ENCODE data around the gene ZC3H11A. TPM values are rescaled to one million over a fixed set of nuclear protein-coding genes. Genes with fewer than 3 reads are reported as not detected.
"Not testable (repeated sequence)": the region's sequence is repeated elsewhere in the genome, so short reads cannot be mapped to it uniquely, and the experiment has no call there.

Gene ZC3H11A
- 100 to 1,000 TPM in 2 of 4 donors, 10 to 100 TPM in 2; 82.5 to 113 (median 95.9) TPM for total RNA-seq

DNA sequence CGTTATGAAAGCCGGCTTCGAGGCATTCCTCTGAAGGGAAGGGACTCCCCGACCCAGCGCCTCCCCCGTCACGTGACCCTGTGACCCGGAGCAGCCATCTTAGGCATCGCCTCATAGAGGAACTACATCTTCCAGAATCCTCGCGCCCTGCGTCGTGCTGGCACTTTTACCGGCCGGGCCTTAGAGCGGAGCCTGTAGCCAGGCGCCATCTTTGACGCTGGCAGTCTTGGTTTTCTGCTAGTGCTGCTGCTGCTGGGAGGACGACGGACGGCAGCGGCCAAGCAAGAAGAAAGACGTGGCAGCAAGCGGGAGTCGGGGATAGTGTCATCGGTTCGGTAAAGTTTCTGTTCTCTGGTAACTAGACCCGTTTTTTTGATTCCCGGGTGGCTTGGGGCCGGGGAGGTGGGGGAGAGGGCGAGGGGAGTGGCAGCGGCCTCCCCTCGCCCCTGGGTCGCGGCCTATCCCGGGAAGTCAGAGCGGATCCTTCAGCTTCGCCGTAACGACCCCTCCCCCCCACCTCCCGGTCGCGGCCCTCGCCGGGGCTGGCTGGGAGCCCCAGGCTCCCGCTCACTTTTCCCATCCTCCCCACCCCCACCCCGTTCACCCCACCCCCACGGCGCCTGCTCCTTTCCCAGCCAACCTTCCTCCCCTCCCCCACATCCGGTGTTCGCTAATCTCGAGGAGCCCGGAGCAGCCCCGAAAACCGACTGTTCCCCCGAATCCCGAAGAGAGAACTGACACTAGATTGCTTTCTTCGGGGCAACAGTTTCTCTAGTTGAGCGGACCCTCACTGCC lies at the start of gene ZC3H11A, which contains the start of gene ZBED6:
TSS of gene ZC3H11A (plus strand) at position 183 of the 795 bp plus-strand sequence. CDS start 21,448 bp downstream, outside the sequence.
TSS of gene ZBED6 (plus strand) at position 183 of the 795 bp plus-strand sequence. CDS start 1,900 bp downstream, outside the sequence.
- TF ChIP-seq, protein P1, sequence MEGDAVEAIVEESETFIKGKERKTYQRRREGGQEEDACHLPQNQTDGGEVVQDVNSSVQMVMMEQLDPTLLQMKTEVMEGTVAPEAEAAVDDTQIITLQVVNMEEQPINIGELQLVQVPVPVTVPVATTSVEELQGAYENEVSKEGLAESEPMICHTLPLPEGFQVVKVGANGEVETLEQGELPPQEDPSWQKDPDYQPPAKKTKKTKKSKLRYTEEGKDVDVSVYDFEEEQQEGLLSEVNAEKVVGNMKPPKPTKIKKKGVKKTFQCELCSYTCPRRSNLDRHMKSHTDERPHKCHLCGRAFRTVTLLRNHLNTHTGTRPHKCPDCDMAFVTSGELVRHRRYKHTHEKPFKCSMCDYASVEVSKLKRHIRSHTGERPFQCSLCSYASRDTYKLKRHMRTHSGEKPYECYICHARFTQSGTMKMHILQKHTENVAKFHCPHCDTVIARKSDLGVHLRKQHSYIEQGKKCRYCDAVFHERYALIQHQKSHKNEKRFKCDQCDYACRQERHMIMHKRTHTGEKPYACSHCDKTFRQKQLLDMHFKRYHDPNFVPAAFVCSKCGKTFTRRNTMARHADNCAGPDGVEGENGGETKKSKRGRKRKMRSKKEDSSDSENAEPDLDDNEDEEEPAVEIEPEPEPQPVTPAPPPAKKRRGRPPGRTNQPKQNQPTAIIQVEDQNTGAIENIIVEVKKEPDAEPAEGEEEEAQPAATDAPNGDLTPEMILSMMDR (IDR thresholded peaks at IDR 0.05), result no peak
- peak; percentile 51 to 70 for TF ChIP-seq POLR2A (IDR thresholded peaks at IDR 0.05)
- peak; percentile 74 to 96 for TF ChIP-seq EP300 (IDR thresholded peaks at IDR 0.05)
- Histone ChIP-seq H3K9me3 (no peaks in the 10 kb centered on the region), H3K4me1 (peaks cover 0 to 49% (median 34%) of the 10 kb centered on the region in 4 donors), H3K36me3 (no peaks in the 10 kb centered on the region), H3K27me3 (no peaks in the 10 kb centered on the region), H3K27ac (peak within 1 kb of the TSS; percentile 97 to 99 (median 98)), H3K4me3 (peak within 1 kb of the TSS; percentile 74 to 91 (median 81))
- peak; percentile 97 to 98 for DNase-seq (ENCODE audit: low spot score in 2 of 2)
- WGBS, 2 donors, result 0 to 1% methylated on average over 37 to 57 of the region's 59 CpGs

DNA sequence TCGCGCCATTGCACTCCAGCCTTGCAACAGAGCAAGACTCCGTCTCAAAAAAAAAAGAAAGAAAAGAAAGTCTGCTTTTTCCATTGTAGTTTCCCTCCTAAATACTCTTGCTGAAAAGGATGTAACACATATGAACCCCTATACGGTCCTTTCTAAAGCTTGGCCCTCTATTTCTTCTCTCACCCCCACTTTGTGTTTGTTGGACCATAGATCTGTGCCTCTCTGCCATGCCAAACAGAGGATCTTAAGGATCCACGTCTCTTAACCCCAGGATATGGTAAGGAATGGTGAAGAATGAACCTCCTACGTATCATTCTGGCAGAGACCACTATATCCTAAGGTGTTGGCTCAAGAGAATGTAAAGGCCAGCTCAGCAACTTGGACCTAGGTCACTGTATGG lies 49.1 kb upstream of the ZC3H11A start:
- Histone ChIP-seq H3K36me3 (peaks cover 0 to 11% (median 0%) of the 10 kb centered on the region in 3 donors), H3K4me1 (peaks cover 0 to 26% (median 12%) of the 10 kb centered on the region in 4 donors), H3K27ac (no peak overlapping the region), H3K4me3 (no peak overlapping the region), H3K27me3 (no peaks in the 10 kb centered on the region), H3K9me3 (no peaks in the 10 kb centered on the region)
- TF ChIP-seq EP300 (IDR thresholded peaks at IDR 0.05), result no peak
- TF ChIP-seq POLR2A (IDR thresholded peaks at IDR 0.05), result no peak
- TF ChIP-seq, protein P1 (IDR thresholded peaks at IDR 0.05), result no peak
- DNase-seq (ENCODE audit: low spot score in 2 of 2), result no peak
- WGBS, 2 donors, result 91 to 96% methylated on average over 6 of the region's 6 CpGs

DNA sequence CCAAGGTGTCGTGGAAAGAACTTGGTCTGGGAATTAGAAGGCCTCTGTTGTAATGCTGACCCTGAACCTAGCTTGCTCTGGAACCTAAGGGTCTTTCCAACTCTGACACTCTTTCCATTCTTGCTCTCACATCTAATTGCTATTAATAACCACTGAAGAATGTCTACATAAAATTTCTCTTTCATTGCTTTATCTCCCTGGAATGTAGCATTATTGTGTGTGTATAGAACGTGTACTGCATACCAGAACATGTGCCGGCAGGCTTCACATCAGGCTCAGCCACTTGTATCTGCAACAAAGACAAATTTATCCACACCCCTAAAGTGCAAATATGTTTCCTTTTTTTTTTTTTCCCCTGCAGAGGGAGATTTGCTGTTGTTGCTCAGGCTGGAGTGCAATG lies 44.4 kb upstream of the ZC3H11A start:
- WGBS, 2 donors, result 42 to 50% methylated on average over 3 of the region's 3 CpGs

DNA sequence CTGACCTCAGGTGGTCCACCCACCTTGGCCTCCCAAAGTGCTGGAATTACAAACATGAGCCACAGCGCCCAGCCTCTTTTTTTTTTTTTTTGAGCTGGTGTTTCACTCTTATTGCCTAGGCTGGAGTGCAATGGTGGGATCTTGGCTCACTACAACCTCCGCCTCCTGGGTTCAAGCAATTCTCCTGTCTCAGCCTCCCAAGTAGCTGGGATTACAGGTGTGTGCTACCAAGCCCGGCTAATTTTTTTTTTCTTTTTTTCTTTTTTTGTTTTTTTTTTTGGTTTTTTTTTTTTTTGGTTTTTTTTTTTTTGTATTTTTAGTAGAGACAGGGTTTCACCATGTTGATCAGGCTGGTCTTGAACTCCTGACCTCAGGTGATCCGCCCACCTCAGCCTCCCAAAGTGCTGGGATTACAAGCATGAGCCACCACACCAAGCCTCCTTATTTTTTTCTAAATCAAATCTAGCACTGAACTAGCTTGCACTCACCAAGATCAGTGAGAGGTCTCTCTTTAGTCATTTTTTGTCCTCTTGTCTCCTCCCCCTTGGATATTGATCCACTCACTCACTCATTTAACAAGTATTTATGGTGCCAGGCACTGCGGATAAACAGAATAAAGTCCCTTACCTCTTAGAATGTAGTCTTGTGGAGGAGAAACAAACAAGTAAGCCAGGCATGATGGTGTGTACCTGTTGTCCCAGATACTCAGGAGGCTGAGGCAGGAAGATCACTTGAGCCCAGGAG lies 43.6 kb upstream of the ZC3H11A start:
- not testable (repeated sequence) for H3K4me1 ChIP-seq; H3K9me3 ChIP-seq; DNase-seq (ENCODE audit: low spot score in 2 of 2); H3K27me3 ChIP-seq; H3K27ac ChIP-seq; H3K36me3 ChIP-seq; H3K4me3 ChIP-seq
- WGBS, 2 donors, result 95 to 99% methylated on average over 5 of the region's 5 CpGs

More for the DNA sequence above, 44.4 kb upstream of the ZC3H11A start:
- TF ChIP-seq POLR2A (IDR thresholded peaks at IDR 0.05) (no peak), EP300 (IDR thresholded peaks at IDR 0.05) (no peak)
- TF ChIP-seq, protein P1 (IDR thresholded peaks at IDR 0.05), result no peak
- Histone ChIP-seq H3K36me3 (no peaks in the 10 kb centered on the region), H3K27me3 (no peaks in the 10 kb centered on the region), H3K27ac (no peak overlapping the region), H3K4me1 (no peaks in the 10 kb centered on the region), H3K4me3 (no peak overlapping the region), H3K9me3 (no peaks in the 10 kb centered on the region)
- DNase-seq (ENCODE audit: low spot score in 2 of 2), result no peak

DNA sequence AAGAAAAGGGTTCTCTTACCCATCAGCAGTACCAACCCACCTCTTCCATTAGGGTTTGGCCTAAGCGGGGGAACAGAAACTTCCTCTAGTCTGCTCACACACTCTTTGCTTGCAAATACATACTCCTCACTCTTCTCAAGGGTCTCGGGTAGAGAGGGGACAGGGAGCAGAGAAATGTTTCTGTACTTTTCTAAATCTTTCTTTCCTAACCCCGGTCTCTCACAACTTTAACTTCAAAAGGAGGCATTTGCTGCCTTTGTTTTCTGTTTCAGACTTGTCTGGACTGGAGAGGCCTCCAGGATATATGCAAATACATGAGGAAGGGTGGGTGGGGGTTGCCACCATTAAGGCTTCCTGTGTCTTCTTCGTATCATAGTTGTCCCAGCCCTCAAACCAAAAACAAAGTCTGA lies 41.0 kb upstream of the ZC3H11A start:
- no peaks in the 10 kb centered on the region for H3K36me3 ChIP-seq
- H3K4me3 ChIP-seq, result no peak overlapping the region
- no peak for TF ChIP-seq POLR2A (IDR thresholded peaks at IDR 0.05)
- H3K27ac ChIP-seq, result peak overlapping the region in 1 of 4 donors; percentile 26
- H3K4me1 ChIP-seq, result no peaks in the 10 kb centered on the region
- H3K27me3 ChIP-seq, result no peaks in the 10 kb centered on the region
- whole genome bisulfite sequencing, 2 donors, result 71 to 80% methylated on average over 4 of the region's 4 CpGs
- H3K9me3 ChIP-seq, result no peaks in the 10 kb centered on the region
- DNase-seq (ENCODE audit: low spot score in 2 of 2), result no peak

DNA sequence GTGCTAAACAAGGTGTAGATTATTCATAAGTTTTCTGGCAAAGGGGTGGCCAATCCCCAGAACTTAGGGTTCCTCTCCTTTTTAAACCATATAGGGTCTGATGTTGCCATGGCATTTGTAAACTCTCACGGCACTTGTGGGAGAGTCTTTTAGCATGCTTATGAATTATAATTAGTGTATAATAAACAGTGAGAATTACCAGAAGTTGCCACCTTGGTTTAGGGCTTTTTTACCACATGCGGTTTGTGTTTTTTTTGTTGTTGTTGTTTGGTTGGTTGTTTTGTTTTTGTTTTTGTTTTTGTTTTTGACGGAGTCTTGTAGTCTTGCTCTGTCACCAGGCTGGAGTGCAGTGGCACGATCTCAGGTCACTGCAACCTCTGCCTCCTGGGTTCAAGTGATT lies 39.4 kb upstream of the ZC3H11A start:
- TF ChIP-seq, protein P1 (IDR thresholded peaks at IDR 0.05), result no peak
- TF ChIP-seq POLR2A (IDR thresholded peaks at IDR 0.05) (no peak), EP300 (IDR thresholded peaks at IDR 0.05) (no peak)
- no peaks in the 10 kb centered on the region for H3K36me3 ChIP-seq
- no peak for DNase-seq (ENCODE audit: low spot score in 2 of 2)
- 75 to 78% methylated on average over 4 of the region's 4 CpGs for WGBS, 2 donors
- no peak overlapping the region for H3K4me3 ChIP-seq
- no peaks in the 10 kb centered on the region for H3K4me1 ChIP-seq
- no peaks in the 10 kb centered on the region for H3K27me3 ChIP-seq
- H3K9me3 ChIP-seq, result no peaks in the 10 kb centered on the region
- H3K27ac ChIP-seq, result no peak overlapping the region

DNA sequence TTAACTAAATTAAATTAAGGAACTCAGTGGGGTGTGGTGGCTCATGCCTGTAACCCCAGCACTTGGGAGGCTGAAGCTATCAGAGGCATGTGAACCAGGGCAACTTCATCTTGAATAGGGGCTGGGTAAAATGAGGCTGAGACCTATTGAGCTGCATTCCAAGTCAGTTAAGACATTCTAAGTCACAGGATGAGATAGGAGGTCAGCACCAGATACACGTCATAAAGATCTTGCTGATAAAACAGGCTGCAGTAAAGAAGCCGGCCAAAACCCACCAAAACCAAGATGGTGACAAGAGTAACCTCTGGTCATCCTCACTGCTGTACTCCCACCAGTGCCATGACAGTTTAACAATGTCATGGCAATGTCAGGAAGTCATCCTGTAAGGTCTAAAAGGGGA lies 36.7 kb upstream of the ZC3H11A start:
- H3K9me3 ChIP-seq; H3K27ac ChIP-seq; H3K36me3 ChIP-seq; DNase-seq (ENCODE audit: low spot score in 2 of 2); H3K4me1 ChIP-seq; H3K27me3 ChIP-seq; H3K4me3 ChIP-seq: not testable (repeated sequence)
- WGBS, 2 donors, result 81 to 82% methylated on average over 2 of the region's 2 CpGs
